HepG2 (cell line): ENCODE measurements around the gene LOX. TPM values are rescaled to one million over a fixed set of nuclear protein-coding genes. Genes with fewer than 3 reads are reported as not detected.

Source experiments
- CEBPG ChIP-seq: IDR thresholded peaks from 2 replicates; pipeline ENCODE4 v1.6.1; 2016
- CHD4 ChIP-seq: fragments of 200-600 bp; sonication (generic); IDR thresholded peaks from 2 replicates; pipeline ENCODE4 v1.7.0; 2017; ENCODE audit warnings: mild to moderate bottlenecking, low read length, borderline replicate concordance
- EEA1 ChIP-seq: sonication (generic); formaldehyde crosslinking; IDR thresholded peaks from 2 replicates; pipeline ENCODE4 v1.5.1; 2020; ENCODE audit warnings: mild to moderate bottlenecking, missing genetic modification reagents, borderline replicate concordance
- ERF ChIP-seq: IDR thresholded peaks from 2 replicates; pipeline ENCODE4 v1.6.1; 2018; ENCODE audit warnings: missing biosample characterization, missing genetic modification reagents
- HDAC2 ChIP-seq: sonication (generic); formaldehyde crosslinking; IDR thresholded peaks from 2 replicates; pipeline ENCODE4 v1.4.0; 2020; ENCODE audit warnings: missing genetic modification reagents
- JDP2 ChIP-seq: sonication (generic); formaldehyde crosslinking; IDR thresholded peaks from 2 replicates; pipeline ENCODE4 v1.8.1; 2022; ENCODE audit warnings: missing genetic modification reagents, borderline replicate concordance
- KMT2A ChIP-seq: sonication (generic); formaldehyde crosslinking; IDR thresholded peaks from 2 replicates; pipeline ENCODE4 v1.4.0; 2020; ENCODE audit warnings: missing genetic modification reagents
- POLR2AphosphoS5 ChIP-seq: IDR thresholded peaks from 2 replicates; pipeline ENCODE4 v1.6.1; 2012; ENCODE audit warnings: low read depth, low read length
- PPARG ChIP-seq: conservative IDR thresholded peaks from 2 replicates; pipeline ENCODE4 v1.6.1; 2016; ENCODE audit warnings: missing biosample characterization, missing genetic modification reagents
- SAP130 ChIP-seq: IDR thresholded peaks from 2 replicates; pipeline ENCODE4 v1.6.1; 2016; ENCODE audit warnings: low read depth
- SMC3 ChIP-seq: IDR thresholded peaks from 2 replicates; pipeline ENCODE4 v1.6.1; 2011; ENCODE audit warnings: low read length, improper control_type of control experiment
- ZC3H13 ChIP-seq: sonication (generic); formaldehyde crosslinking; IDR thresholded peaks from 2 replicates; pipeline ENCODE4 v1.8.1; 2023; ENCODE audit warnings: mild to moderate bottlenecking, missing genetic modification reagents, moderate library complexity
- ZEB1 ChIP-seq: IDR thresholded peaks from 2 replicates; pipeline ENCODE4 v1.6.1; 2012; ENCODE audit warnings: mild to moderate bottlenecking, low read depth, inconsistent platforms; ENCODE audit not compliant: insufficient replicate concordance
- ZNF207 ChIP-seq: fragments of 450-650 bp; IDR thresholded peaks from 2 replicates; pipeline ENCODE4 v1.6.1; 2016; ENCODE audit warnings: antibody characterized with exemption, borderline replicate concordance
- ZNF296 ChIP-seq: sonication (generic); formaldehyde crosslinking; conservative IDR thresholded peaks from 2 replicates; pipeline ENCODE4 v1.5.0; 2020; ENCODE audit warnings: mild to moderate bottlenecking, missing genetic modification reagents
- ZNF326 ChIP-seq: sonication (generic); formaldehyde crosslinking; IDR thresholded peaks from 2 replicates; pipeline ENCODE4 v1.4.0; 2020; ENCODE audit warnings: missing genetic modification reagents, borderline replicate concordance
- ZNF44 ChIP-seq: sonication (generic); formaldehyde crosslinking; IDR thresholded peaks from 2 replicates; pipeline ENCODE4 v1.5.1; 2020; ENCODE audit warnings: mild to moderate bottlenecking, missing genetic modification reagents
- ZNF550 ChIP-seq: sonication (generic); formaldehyde crosslinking; IDR thresholded peaks from 2 replicates; pipeline ENCODE4 v1.4.0; 2020; ENCODE audit warnings: mild to moderate bottlenecking, missing genetic modification reagents, borderline replicate concordance
- ZNF562 ChIP-seq: sonication (generic); formaldehyde crosslinking; IDR thresholded peaks from 2 replicates; pipeline ENCODE4 v1.8.0; 2022; ENCODE audit warnings: missing genetic modification reagents, borderline replicate concordance
- ZNF761 ChIP-seq: sonication (generic); formaldehyde crosslinking; conservative IDR thresholded peaks from 2 replicates; pipeline ENCODE4 v1.4.0; 2020; ENCODE audit warnings: mild to moderate bottlenecking, missing genetic modification reagents
- polyA plus RNA-seq, 8 experiments: library from polyadenylated mRNA; depleted of rRNA in 3 of 8; stranded (reverse) in 7 of 8; unstranded in 1 of 8; fragments of >200 nt; fragmentation: Illumina TruSeq in 4 of 8; extraction: Trizol in 4 of 8; gene quantifications; 2 replicates each; pipeline versions ENCODE4 v1.2.1 to v1.2.3, GENCODE V29; 2011 to 2016; ENCODE audit warnings: low read depth in 4 of 8, missing spikeins in 1 of 8, mixed read lengths in 1 of 8; ENCODE audit not compliant: insufficient read depth in 1 of 8
- total RNA-seq, 5 experiments: library from RNA; depleted of rRNA; stranded (reverse); fragments of >200 nt; fragmentation: Illumina TruSeq; extraction: Trizol; gene quantifications; 2 replicates each; pipeline ENCODE4 v1.2.3, GENCODE V29; 2016; ENCODE audit warnings: low read depth in 1 of 5
- TF ChIP-seq, protein P1 (sequence below): IDR thresholded peaks from 2 replicates; pipeline ENCODE4 v1.6.1; 2016
- TF ChIP-seq, protein P2 (sequence below): sonication (generic); formaldehyde crosslinking; IDR thresholded peaks from 2 replicates; pipeline ENCODE4 v1.4.0; 2020; ENCODE audit warnings: missing genetic modification reagents
- TF ChIP-seq, protein P3 (sequence below): sonication (generic); formaldehyde crosslinking; IDR thresholded peaks from 2 replicates; pipeline ENCODE4 v1.5.1; 2020; ENCODE audit warnings: missing genetic modification reagents, mild to moderate bottlenecking, borderline replicate concordance
- TF ChIP-seq, protein P4 (sequence below): sonication (generic); formaldehyde crosslinking; IDR thresholded peaks from 2 replicates; pipeline ENCODE4 v1.5.0; 2020; ENCODE audit warnings: missing genetic modification reagents
- TF ChIP-seq, protein P5 (sequence below): sonication (generic); formaldehyde crosslinking; IDR thresholded peaks from 2 replicates; pipeline ENCODE4 v1.8.1; 2023; ENCODE audit warnings: missing genetic modification reagents, inconsistent platforms, borderline replicate concordance

Gene LOX
- total and polyA plus RNA-seq, 2 of the 13 experiments (the other 11 are each of a cell fraction or from before 2014, with no cell fraction given) = 0.73 to 173 TPM

DNA sequence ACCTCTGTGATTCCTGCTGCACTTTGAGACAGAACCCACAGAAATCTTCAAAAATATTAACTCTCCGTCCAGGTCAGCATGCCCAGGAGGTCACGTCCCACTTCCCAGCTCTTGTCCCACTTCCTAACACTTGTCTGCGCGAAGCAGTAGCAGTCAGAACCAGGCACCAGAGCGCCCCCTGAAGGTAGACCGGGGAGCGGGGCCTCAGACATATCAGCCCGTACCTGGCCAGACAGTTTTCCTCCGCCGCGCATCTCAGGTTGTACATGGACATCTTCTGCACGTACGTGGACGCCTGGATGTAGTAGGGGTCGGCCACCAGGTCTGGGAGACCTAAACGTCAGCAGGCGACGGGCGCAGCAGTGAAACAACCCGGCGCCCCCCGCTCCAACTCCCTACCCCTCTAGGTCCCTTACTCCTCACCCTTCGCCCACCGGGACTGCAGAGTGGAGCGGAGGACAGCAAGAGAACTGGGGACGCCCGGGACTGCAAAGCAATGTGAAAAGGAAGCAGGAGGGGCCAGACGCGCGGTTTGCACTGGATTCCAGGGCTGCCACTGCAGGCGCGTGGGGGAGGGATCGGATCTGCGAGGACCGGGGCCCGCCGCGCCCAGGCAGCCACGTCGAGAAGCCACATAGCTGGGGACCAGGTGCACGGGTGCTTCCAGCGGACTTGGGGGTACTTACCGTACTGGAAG is 1.2 kb downstream of the LOX start (continued):
- TF ChIP-seq, protein P1, sequence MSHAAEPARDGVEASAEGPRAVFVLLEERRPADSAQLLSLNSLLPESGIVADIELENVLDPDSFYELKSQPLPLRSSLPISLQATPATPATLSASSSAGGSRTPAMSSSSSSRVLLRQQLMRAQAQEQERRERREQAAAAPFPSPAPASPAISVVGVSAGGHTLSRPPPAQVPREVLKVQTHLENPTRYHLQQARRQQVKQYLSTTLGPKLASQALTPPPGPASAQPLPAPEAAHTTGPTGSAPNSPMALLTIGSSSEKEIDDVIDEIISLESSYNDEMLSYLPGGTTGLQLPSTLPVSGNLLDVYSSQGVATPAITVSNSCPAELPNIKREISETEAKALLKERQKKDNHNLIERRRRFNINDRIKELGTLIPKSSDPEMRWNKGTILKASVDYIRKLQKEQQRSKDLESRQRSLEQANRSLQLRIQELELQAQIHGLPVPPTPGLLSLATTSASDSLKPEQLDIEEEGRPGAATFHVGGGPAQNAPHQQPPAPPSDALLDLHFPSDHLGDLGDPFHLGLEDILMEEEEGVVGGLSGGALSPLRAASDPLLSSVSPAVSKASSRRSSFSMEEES (CRISPR knock-in tag) = peak; percentile 9; the same call in 1 of the 2 replicates
- TF ChIP-seq ZNF296 (CRISPR knock-in tag) (no peak), SAP130 (peak; percentile 69; the same call in 1 of the 2 replicates), ZNF550 (CRISPR knock-in tag) (no peak), CEBPG (CRISPR knock-in tag) (peak; percentile 44), ZNF326 (no peak), SMC3 (no peak), ZC3H13 (CRISPR knock-in tag) (peak; percentile 43; the same call in 1 of the 2 replicates), ZNF207 (no peak), PPARG (CRISPR knock-in tag) (0 out of 2 replicates have a peak, but pooled peaks have one; percentile 15), KMT2A (CRISPR knock-in tag) (peak; percentile 61; the same call in 1 of the 2 replicates), ZNF761 (no peak), ZEB1 (peak; percentile 81), ERF (CRISPR knock-in tag) (no peak), POLR2AphosphoS5 (no peak), CHD4 (no peak), ZNF562 (no peak), JDP2 (CRISPR knock-in tag) (no peak), EEA1 (no peak), HDAC2 (CRISPR knock-in tag) (peak; percentile 55; the same call in 1 of the 2 replicates), ZNF44 (CRISPR knock-in tag) (no peak)
- TF ChIP-seq, protein P2, sequence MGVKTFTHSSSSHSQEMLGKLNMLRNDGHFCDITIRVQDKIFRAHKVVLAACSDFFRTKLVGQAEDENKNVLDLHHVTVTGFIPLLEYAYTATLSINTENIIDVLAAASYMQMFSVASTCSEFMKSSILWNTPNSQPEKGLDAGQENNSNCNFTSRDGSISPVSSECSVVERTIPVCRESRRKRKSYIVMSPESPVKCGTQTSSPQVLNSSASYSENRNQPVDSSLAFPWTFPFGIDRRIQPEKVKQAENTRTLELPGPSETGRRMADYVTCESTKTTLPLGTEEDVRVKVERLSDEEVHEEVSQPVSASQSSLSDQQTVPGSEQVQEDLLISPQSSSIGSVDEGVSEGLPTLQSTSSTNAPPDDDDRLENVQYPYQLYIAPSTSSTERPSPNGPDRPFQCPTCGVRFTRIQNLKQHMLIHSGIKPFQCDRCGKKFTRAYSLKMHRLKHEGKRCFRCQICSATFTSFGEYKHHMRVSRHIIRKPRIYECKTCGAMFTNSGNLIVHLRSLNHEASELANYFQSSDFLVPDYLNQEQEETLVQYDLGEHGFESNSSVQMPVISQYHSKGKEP (CRISPR knock-in tag) = no peak
- TF ChIP-seq, protein P3, sequence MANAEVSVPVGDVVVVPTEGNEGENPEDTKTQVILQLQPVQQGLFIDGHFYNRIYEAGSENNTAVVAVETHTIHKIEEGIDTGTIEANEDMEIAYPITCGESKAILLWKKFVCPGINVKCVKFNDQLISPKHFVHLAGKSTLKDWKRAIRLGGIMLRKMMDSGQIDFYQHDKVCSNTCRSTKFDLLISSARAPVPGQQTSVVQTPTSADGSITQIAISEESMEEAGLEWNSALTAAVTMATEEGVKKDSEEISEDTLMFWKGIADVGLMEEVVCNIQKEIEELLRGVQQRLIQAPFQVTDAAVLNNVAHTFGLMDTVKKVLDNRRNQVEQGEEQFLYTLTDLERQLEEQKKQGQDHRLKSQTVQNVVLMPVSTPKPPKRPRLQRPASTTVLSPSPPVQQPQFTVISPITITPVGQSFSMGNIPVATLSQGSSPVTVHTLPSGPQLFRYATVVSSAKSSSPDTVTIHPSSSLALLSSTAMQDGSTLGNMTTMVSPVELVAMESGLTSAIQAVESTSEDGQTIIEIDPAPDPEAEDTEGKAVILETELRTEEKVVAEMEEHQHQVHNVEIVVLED (CRISPR knock-in tag) = no peak
- TF ChIP-seq, protein P4, sequence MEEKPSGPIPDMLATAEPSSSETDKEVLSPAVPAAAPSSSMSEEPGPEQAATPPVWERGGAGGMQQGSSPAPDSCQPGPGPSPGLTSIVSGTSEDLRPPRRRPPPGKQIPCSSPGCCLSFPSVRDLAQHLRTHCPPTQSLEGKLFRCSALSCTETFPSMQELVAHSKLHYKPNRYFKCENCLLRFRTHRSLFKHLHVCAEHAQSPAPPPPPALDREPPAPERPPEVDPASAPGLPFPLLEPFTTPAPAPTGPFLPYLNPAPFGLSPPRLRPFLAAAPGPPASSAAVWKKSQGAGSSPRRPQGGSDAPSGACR (CRISPR knock-in tag) = 0 out of 2 replicates have a peak, but pooled peaks have one; percentile 35
- TF ChIP-seq, protein P5, sequence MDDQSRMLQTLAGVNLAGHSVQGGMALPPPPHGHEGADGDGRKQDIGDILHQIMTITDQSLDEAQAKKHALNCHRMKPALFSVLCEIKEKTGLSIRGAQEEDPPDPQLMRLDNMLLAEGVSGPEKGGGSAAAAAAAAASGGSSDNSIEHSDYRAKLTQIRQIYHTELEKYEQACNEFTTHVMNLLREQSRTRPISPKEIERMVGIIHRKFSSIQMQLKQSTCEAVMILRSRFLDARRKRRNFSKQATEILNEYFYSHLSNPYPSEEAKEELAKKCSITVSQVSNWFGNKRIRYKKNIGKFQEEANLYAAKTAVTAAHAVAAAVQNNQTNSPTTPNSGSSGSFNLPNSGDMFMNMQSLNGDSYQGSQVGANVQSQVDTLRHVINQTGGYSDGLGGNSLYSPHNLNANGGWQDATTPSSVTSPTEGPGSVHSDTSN (CRISPR knock-in tag) = no peak
